GM21576 (cell line): ENCODE data around the gene TBC1D22A.

ENCODE experiments used
- ATAC-seq: cut with Tn5 transposase; IDR thresholded peaks from one replicate; pipeline ENCODE4 v1.9.1; 2021; ENCODE audit warnings: mild to moderate bottlenecking, moderate library complexity; ENCODE audit not compliant: unreplicated experiment

Gene TBC1D22A

DNA sequence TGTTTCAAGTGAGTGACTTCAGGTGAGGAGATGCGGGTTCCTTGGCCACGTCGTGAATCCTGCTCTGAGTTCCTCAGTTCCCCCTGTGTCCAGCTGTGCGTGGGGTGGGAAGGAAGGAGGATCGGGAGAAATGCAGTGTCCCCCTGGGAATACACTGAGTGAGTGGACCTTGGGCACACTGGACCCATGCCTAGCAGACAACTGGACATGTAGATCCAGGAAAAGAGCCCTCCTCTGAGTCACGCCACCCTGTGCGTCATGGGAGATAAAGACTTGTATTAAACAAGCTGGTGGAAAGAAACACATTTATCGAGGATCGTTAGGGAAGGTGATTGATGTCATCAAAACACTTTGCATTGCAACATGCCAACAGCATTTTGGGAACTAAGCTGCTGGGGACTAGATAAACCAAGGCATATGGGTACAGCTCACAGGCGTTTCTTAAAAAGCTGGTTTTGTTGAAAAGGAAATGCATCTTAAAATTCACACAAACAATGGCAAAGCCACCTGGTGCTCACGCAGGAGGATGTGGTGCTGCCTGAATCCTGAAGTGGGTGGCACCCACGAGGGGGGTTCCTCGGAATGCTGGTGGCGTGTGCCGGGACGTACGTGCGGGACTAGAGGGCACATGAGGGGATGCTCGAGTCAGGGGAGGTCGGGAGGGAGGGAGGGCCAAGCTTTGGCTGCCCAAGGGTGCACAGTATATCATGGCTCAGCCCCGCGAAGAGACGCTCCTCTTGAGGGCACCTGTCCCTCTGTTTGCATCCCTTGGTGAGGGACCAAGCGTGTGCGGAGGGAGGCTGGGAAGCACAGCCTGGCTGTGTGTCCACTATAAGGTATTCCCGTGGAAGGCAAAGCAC, 303.5 kb downstream of the TBC1D22A start:
- no peak for ATAC-seq

GRCh38 chr22:47066616-47066905, 304.1 kb downstream of the TBC1D22A start:
- no peak for ATAC-seq

- no peak for ATAC-seq
Measured at GRCh38 chr22:47067321-47067890, 305.0 kb downstream of the TBC1D22A start.

- ATAC-seq: no peak
Measured at GRCh38 chr22:47067911-47068625, 305.6 kb downstream of the TBC1D22A start.

DNA sequence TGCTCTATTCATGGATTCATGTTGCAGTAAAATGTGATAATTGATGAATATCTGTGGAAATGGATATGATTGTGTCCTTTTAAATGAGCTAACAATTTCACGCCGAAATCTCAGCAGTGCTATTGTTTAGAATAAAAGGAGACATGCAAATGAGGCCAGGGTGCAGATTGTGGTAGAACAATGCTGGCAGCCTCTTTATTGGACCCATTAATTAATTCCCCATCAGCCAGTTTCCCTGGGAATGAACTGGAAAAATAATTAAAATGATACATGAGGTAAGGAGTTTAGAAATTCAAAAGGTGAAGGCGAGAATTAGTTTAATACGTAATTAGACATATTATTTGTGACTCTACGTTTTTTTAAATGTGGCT, 306.2 kb downstream of the TBC1D22A start:
- ATAC-seq: no peak

DNA sequence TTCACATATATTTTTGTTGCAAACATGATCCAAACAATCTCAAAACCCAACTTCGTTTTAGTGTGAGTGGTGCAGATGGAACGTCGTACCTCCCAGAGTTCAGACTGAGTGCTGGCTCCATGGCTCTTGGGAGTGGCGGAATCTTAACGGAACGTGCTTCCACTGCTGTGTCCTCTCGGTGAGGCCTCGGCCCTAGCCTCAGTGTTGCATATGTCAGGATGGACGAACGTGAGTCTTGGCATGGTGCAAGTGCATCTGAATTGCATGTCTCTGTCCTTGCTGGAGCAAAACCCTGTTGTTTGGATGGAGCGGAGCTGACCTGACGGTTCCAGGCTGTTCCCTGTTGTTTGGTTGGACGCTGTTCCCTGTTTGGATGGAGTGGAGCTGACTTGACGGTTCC, 306.8 kb downstream of the TBC1D22A start:
- ATAC-seq: no peak

GRCh38 chr22:47071078-47071806, 308.8 kb downstream of the TBC1D22A start:
- ATAC-seq: no peak

DNA sequence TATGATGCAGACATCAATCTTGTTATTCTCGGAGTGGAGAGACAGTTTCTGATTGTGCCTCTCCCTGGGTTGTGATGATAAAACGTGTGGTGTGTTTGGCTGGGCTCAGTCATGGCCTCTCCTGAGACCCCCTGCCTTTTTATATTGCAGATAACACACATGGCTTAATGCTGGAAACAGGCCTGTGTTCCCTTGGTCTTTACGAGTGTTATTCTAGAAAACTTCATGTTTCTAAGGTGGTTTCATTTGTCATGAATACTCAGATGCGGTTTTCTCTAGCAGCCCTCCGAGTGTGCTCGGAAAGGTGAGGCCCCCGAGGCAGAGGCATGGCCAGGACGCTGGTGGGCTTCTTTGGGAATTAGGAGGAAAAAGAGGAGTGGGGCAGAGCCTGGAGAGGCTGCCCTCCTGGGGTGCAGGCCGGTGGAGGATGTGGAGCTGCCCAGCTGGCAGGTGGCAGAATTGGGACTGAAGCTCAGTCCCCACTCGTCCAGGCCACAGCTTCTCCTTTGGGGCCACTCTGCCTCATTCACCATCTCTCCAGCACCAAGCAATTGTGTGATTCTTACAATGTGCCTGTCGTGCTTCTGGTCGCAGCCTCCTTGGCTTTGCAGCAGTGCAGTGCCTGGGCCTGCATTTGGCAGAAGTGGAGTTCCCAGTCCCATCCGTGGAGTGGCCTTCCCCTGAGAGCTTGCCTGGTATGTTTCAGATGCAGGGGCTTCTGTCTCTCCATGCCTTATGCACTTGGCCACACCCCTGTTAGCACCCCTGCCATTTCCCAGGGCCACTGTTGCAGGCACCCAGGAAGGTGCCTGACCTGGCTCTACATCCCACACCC, 309.6 kb downstream of the TBC1D22A start:
- no peak for ATAC-seq

DNA sequence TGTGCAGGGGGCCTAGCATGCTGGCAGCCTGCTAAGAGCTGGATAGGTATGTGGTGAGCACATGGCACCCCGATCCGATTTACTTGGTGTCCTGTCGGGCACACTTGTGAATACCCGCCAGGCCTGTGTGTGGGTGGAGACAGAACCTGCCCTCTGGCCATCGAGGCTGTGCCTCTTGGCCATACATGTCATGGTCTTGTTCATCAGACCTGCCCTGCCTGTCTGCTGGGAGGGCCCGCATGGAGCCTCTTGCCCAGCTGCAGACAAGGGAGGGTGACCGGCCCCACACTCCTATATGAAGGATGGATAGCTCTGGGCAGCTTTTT, 310.2 kb downstream of the TBC1D22A start:
- ATAC-seq: no peak

GRCh38 chr22:47073075-47073474, 310.6 kb downstream of the TBC1D22A start:
- ATAC-seq: no peak

- no peak for ATAC-seq
Measured at GRCh38 chr22:47074105-47074504, 311.7 kb downstream of the TBC1D22A start.

DNA sequence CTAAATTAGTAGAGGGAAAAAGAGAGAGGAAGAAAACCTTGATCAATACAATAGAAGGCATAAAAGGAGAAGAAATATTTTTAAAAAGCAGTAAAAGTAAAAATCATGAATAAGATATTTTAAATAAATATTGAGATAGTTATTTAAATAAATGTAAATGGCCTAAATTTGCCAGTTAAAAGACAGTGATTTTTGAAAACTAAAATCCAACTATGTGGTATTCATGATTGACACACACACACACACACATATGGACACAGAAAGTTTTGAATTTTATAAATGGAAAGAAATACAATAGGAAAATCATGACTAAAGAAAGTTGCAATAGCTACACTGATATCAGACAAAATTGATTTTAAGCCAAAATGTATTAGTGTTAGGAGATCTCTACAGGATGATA, 313.1 kb downstream of the TBC1D22A start:
- ATAC-seq: no peak

GRCh38 chr22:47076758-47077157, 314.3 kb downstream of the TBC1D22A start:
- ATAC-seq: no peak

- ATAC-seq: no peak
Measured at GRCh38 chr22:47080100-47080499, 317.6 kb downstream of the TBC1D22A start.

GRCh38 chr22:47082505-47082904, 320.1 kb downstream of the TBC1D22A start:
- ATAC-seq: no peak

- ATAC-seq: no peak
Measured at GRCh38 chr22:47083379-47083986, 321.0 kb downstream of the TBC1D22A start.

GRCh38 chr22:47084226-47084625, 321.8 kb downstream of the TBC1D22A start:
- no peak for ATAC-seq

- ATAC-seq: no peak
Measured at GRCh38 chr22:47086596-47087248, 324.3 kb downstream of the TBC1D22A start.

- ATAC-seq: no peak
Measured at GRCh38 chr22:47088480-47089158, 326.2 kb downstream of the TBC1D22A start.
